ENCODE results near the gene ETV5.

DNA sequence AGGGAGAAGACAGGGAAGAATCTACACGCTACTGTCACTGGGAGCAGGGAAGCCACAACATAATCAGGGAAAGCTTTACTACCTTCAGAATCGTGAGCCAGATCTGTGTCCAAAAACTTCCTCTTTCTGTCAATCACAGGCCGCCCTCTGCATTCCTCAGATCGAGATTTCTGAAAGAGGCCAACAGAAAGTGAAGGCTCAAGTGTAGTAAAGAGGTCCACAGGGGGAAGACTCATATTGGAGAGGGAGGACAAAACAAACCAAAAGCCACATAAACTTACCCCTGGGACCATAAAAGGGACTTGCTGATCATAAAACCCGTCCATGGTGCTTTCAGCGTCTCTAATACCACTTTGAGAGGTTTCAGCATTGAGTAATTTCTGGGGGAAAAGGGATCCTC, 3.3 kb downstream of the ETV5 start:
- TF ChIP-seq CTCF (IDR thresholded peaks at IDR 0.05) (no peak), POLR2A (IDR thresholded peaks at IDR 0.05) (no peak)

Data from right lobe of liver (tissue), 4 donors.